Measurements from ENCODE around the gene ISG20L2.

ISG20L2 gene

DNA sequence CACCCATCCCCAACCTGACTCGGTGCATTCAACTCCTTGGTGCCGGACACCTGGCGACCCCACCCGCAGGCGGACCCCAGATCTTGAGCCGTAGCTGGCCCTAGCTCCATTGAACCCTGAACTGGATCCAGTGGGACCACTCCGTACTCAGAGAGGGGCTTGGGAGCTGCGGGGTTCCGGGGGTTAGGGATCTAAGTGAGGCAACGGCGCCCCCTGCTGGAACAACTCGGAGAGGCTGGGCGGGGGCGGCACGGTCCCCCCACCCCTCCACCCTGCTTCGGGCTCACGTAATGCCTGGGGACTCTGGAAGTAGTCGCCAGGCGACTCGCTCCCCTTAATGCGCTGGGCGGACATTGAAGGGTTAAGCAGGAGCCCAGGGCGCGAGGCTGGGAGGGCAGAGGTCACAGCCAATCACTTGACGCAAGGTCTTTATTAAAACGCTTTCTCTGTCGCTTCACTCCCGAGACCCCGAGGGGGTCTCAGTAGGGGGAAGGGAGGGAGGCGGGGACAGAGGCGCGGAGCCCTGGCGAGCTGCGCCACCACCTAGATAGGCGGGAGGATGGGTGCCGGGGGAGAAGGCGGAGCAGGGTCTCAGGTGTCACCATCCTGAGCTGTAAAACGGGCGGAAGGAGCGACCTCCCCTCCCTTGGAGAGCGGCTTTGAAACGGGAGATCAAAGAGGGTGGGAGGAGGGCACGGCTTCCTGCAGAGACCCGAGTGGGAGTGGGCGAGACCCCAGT is 22.5 kb downstream of the ISG20L2 start:
- TF ChIP-seq, protein P1, sequence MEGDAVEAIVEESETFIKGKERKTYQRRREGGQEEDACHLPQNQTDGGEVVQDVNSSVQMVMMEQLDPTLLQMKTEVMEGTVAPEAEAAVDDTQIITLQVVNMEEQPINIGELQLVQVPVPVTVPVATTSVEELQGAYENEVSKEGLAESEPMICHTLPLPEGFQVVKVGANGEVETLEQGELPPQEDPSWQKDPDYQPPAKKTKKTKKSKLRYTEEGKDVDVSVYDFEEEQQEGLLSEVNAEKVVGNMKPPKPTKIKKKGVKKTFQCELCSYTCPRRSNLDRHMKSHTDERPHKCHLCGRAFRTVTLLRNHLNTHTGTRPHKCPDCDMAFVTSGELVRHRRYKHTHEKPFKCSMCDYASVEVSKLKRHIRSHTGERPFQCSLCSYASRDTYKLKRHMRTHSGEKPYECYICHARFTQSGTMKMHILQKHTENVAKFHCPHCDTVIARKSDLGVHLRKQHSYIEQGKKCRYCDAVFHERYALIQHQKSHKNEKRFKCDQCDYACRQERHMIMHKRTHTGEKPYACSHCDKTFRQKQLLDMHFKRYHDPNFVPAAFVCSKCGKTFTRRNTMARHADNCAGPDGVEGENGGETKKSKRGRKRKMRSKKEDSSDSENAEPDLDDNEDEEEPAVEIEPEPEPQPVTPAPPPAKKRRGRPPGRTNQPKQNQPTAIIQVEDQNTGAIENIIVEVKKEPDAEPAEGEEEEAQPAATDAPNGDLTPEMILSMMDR (IDR thresholded peaks at IDR 0.05): peak; percentile 98

DNA sequence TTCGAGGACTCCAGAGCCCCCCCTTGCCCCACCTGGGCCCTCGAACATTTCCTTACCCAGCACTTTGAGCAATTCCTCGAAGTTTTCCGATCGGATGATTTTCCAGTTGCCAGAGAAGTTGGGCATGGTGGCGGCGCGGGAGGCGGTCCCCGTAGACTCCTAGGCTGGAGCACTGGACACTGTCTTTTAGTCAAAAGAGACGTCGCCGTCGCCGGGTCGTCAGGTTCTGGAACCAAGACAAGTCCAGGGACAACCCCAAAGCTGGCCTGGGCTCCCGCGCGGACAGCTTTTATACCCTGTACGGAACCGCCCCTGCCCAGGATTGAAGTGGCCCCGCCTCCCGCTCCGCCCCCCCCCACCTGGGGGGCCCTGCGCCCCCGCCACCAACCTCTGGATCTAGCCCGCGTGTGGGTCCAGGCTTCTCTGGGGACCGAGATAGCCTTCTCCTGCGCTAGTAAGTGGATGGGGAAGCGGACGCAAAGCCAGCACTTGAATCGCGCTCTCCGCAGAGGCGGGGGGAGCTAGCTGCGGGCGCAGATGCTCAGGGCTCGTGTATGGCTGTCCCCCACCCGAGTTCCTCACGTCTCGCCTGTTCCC is 23.1 kb downstream of the ISG20L2 start, which contains the start of gene CRABP2:
TSS of gene CRABP2 (minus strand) at position 263 of the 597 bp plus-strand sequence. CDS start at position 126, 137 bp downstream.
- TF ChIP-seq, protein P1 (IDR thresholded peaks at IDR 0.05): no peak

DNA sequence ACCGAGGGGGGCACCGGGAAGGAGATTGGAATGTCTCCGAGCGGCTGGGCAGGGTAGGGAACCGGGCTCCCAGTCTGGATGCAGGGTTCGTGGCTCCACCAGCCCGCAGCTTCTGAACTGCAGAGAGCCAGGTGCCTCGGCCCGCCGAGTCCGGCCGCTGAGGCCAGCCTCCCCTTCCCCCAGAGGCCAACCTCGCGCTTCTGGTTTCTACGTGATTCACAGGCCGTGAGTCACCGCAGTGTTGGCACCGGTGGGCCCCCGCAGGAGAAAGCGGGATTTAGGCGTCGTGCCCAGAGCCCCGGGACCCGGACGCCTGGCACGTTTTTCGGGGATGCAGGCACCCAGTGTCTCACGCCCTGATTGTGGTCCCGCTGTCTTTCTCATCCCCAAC is 23.6 kb downstream of the ISG20L2 start:
- TF ChIP-seq, protein P1 (IDR thresholded peaks at IDR 0.05): no peak

DNA sequence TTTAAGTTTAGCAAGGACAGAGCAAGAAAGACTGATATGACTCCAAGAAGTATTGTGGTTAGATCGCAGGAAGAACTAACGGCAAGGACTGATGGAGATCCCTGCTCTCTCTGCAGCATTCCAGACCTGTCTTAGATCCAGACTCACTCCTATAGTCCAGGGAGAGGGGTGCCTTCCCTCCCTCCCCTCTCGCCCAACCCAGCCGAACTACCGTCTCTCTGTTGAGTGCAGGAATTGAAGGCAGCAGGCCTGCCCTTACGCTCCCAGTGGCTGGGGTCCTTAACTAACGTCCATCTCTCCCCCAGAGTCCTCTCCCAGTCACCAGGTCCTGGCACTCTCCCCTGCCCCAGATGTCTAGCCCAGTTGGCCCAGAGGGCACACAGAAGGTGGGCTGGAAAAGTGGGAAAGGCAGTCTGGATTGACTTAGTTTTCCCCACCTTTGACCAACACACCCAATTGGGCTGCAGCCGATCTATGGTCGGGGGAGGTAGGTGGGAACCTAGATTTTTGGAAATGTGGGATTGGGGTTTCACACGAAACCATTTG is 24.3 kb downstream of the ISG20L2 start:
- TF ChIP-seq, protein P1 (IDR thresholded peaks at IDR 0.05): no peak

- TF ChIP-seq, protein P1 (IDR thresholded peaks at IDR 0.05): no peak
Measured at GRCh38 chr1:156703741-156704140, 24.8 kb downstream of the ISG20L2 start.

GRCh38 chr1:156703336-156703735 is 25.2 kb downstream of the ISG20L2 start:
- TF ChIP-seq, protein P1 (IDR thresholded peaks at IDR 0.05): no peak

- TF ChIP-seq, protein P1 (IDR thresholded peaks at IDR 0.05): no peak
Measured at GRCh38 chr1:156700736-156701531, 27.6 kb downstream of the ISG20L2 start.
